Ishikawa (cell line): ENCODE results near the gene CFAP20DC.

Experiments used
- CEBPB ChIP-seq: IDR thresholded peaks from 2 replicates; pipeline ENCODE4 v1.6.1; 2012
- CREB1 ChIP-seq: IDR thresholded peaks from 2 replicates; pipeline ENCODE4 v1.6.1; 2012; ENCODE audit warnings: low read depth
- EGR1 ChIP-seq: IDR thresholded peaks from 2 replicates; pipeline ENCODE4 v1.6.1; 2012
- EP300 ChIP-seq: IDR thresholded peaks from 2 replicates; pipeline ENCODE4 v1.6.1; 2012; ENCODE audit warnings: borderline replicate concordance
- FOXM1 ChIP-seq: IDR thresholded peaks from 2 replicates; pipeline ENCODE4 v1.6.1; 2012; ENCODE audit warnings: low read depth, borderline replicate concordance
- NFIC ChIP-seq: IDR thresholded peaks from 2 replicates; pipeline ENCODE4 v1.6.1; 2012
- RAD21 ChIP-seq: IDR thresholded peaks from 2 replicates; pipeline ENCODE4 v1.6.1; 2012; ENCODE audit warnings: low read depth
- TAF1 ChIP-seq: IDR thresholded peaks from 2 replicates; pipeline ENCODE4 v1.6.1; 2012; ENCODE audit warnings: low read depth, mild to moderate bottlenecking
- TCF12 ChIP-seq: IDR thresholded peaks from 2 replicates; pipeline ENCODE4 v1.6.1; 2012; ENCODE audit warnings: low read depth
- TEAD4 ChIP-seq: IDR thresholded peaks from 2 replicates; pipeline ENCODE4 v1.6.1; 2012
- YY1 ChIP-seq: IDR thresholded peaks from 2 replicates; pipeline ENCODE4 v1.6.1; 2012; ENCODE audit warnings: low read depth
- ZBTB7A ChIP-seq: IDR thresholded peaks from 2 replicates; pipeline ENCODE4 v1.6.1; 2012; ENCODE audit warnings: low read depth
- TF ChIP-seq, protein P1 (sequence below): IDR thresholded peaks from 2 replicates; pipeline ENCODE4 v1.6.1; 2012
- TF ChIP-seq, protein P2 (sequence below): IDR thresholded peaks from 2 replicates; pipeline ENCODE4 v1.6.1; 2012; ENCODE audit warnings: low read depth, mild to moderate bottlenecking
- TF ChIP-seq, protein P3 (sequence below): IDR thresholded peaks from 2 replicates; pipeline ENCODE4 v1.6.1; 2012

The CFAP20DC gene

DNA sequence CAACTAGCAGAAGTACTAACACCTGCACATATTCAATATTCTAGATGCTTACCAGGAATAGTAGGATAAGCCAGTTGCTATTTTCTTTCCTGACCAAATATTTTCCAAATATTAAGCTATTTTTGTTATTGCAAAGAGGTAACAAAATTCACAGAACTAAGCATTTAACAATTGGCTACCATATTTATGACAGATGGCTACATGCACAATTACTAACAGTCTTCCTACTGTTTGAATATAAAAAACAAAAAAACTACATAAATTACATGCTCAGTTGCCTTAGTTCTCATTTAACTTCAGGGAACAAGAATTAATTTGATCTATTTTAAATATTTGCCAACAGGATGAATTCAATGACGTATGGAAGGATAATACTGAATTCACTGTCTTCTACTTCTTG, 36.2 kb downstream of the CFAP20DC start:
- TF ChIP-seq, protein P1, sequence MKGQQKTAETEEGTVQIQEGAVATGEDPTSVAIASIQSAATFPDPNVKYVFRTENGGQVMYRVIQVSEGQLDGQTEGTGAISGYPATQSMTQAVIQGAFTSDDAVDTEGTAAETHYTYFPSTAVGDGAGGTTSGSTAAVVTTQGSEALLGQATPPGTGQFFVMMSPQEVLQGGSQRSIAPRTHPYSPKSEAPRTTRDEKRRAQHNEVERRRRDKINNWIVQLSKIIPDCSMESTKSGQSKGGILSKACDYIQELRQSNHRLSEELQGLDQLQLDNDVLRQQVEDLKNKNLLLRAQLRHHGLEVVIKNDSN = no peak
- TF ChIP-seq TEAD4 (no peak), FOXM1 (no peak), ZBTB7A (no peak), CEBPB (no peak), TCF12 (no peak), TAF1 (no peak), EGR1 (no peak), YY1 (no peak)
- TF ChIP-seq, protein P2, sequence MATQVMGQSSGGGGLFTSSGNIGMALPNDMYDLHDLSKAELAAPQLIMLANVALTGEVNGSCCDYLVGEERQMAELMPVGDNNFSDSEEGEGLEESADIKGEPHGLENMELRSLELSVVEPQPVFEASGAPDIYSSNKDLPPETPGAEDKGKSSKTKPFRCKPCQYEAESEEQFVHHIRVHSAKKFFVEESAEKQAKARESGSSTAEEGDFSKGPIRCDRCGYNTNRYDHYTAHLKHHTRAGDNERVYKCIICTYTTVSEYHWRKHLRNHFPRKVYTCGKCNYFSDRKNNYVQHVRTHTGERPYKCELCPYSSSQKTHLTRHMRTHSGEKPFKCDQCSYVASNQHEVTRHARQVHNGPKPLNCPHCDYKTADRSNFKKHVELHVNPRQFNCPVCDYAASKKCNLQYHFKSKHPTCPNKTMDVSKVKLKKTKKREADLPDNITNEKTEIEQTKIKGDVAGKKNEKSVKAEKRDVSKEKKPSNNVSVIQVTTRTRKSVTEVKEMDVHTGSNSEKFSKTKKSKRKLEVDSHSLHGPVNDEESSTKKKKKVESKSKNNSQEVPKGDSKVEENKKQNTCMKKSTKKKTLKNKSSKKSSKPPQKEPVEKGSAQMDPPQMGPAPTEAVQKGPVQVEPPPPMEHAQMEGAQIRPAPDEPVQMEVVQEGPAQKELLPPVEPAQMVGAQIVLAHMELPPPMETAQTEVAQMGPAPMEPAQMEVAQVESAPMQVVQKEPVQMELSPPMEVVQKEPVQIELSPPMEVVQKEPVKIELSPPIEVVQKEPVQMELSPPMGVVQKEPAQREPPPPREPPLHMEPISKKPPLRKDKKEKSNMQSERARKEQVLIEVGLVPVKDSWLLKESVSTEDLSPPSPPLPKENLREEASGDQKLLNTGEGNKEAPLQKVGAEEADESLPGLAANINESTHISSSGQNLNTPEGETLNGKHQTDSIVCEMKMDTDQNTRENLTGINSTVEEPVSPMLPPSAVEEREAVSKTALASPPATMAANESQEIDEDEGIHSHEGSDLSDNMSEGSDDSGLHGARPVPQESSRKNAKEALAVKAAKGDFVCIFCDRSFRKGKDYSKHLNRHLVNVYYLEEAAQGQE = no peak

DNA sequence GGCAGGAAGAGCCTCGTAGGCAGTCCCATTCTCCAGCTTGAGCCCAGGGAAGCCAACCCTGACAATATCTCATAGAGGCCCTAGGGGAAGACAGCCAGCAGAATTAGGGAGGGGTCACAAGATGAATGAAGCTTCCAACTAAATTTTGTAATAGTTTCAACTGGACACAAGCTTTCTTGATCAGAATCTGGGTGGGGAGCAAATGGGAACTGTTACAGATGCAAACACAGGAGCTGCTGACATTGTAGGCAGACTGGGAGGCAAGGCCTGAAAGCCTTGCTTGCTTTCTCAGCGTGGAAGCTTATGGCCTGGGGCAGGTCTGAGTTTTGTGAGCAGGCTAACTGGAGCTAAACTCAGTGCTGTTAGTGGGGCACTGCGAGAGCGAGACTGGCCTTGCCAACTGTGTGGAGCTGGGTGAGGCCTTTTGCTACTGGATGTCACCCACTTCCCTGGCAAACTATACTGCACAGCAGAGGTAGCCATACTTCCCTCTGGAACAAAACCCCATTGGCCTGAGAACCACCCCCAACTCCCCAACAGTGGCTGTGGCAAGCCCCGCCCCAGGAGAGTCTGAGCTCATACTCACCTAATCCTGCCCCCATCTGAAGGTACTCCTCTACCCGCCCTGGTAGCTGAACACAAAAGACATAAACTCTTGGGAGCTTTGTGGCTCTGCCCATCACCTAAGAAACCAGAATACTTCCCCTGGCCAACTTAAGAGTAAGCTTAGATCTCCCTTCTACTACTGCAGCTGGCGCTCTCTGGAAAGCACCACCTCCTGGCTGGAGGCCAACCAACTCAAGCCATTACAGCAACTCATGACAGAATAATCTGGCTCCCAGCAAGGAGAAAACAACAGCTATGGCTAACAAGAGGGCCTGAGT, 42.9 kb downstream of the CFAP20DC start:
- TF ChIP-seq YY1 = no peak
- no peak for TF ChIP-seq CREB1

DNA sequence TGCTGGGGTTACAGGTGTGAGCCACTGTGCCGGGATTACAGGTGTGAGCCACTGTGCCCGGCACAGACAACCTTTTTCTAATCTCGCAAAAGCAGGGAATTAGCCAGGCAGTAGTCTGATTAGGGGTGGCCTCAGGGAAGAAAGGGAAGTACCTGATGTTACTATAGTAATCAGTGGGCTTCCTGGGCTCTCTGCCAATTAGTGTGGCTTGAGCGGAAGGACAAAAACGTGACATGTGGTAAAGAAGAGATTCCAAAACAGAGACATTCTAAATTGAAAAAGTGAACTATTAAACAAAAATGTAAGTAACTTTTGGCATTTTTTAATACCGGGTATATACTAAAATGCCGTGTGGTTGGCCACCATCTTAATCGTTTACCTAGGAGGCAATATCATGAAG, 48.1 kb downstream of the CFAP20DC start:
- TF ChIP-seq CEBPB = no peak
- no peak for TF ChIP-seq TCF12
- TF ChIP-seq, protein P1 = no peak
- TF ChIP-seq, protein P2 = no peak
- TF ChIP-seq CREB1 = no peak
- TF ChIP-seq, protein P3, sequence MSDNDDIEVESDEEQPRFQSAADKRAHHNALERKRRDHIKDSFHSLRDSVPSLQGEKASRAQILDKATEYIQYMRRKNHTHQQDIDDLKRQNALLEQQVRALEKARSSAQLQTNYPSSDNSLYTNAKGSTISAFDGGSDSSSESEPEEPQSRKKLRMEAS = no peak
- no peak for TF ChIP-seq YY1
- TF ChIP-seq ZBTB7A = no peak
- no peak for TF ChIP-seq FOXM1
- TF ChIP-seq EGR1 = no peak
- no peak for TF ChIP-seq TAF1
- TF ChIP-seq NFIC = no peak
- no peak for TF ChIP-seq TEAD4
- no peak for TF ChIP-seq EP300

DNA sequence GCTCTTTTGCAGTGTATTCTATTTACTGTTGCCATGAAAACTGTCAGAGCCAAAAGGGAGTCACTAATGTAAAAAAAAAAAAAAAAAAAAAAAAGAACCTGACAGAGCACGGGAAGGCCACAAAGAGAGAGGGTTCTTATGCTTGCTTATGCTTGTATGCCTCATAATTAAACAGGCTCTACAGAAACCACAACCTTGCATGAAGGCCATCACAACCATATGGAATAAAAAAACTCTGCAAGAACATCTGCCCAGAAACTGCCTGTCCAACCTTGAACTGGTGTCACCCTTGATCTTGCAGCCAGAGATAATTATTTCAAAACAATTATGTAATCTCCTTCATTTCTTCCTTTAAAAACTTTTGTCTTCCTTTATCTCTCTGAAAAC, 50.1 kb downstream of the CFAP20DC start:
- TF ChIP-seq TCF12 (no peak), FOXM1 (no peak), YY1 (no peak), ZBTB7A (no peak), TAF1 (no peak), RAD21 (no peak), NFIC (no peak), EGR1 (no peak), EP300 (no peak), TEAD4 (no peak), CEBPB (no peak), CREB1 (no peak)
- TF ChIP-seq, protein P2 = no peak
- TF ChIP-seq, protein P3 = no peak
- TF ChIP-seq, protein P1 = no peak
